Cardiac muscle cell (in vitro differentiated cells and primary cell): Measurements from ENCODE around the gene GSG1L2. TPM values are rescaled to one million over a fixed set of nuclear protein-coding genes. Genes with fewer than 3 reads are reported as not detected.

Experiments
- DNase-seq, 2 donors: peaks; one replicate each; pipeline versions ENCODE4 v3.0.0 to v3.0.0-alpha.2; 2010 to 2017; ENCODE audit warnings: low read depth in 1 of 2, low spot score in 1 of 2
- H3K27ac ChIP-seq: fragments of 200-600 bp; sonication (generic); 2 replicates; pipeline ENCODE4 v1.5.1; 2016
- H3K27me3 ChIP-seq: fragments of 200-600 bp; sonication (generic); 2 replicates; pipeline ENCODE4 v1.6.0; 2016; ENCODE audit warnings: control low read depth
- H3K36me3 ChIP-seq: fragments of 200-600 bp; sonication (generic); 2 replicates; pipeline ENCODE4 v1.5.1; 2016; ENCODE audit warnings: control low read depth
- H3K4me1 ChIP-seq: fragments of 200-600 bp; sonication (generic); 2 replicates; pipeline ENCODE4 v1.8.1; 2017; ENCODE audit warnings: low read depth, mild to moderate bottlenecking, mixed run types
- H3K4me3 ChIP-seq: fragments of 200-600 bp; sonication (generic); 2 replicates; pipeline ENCODE4 v1.5.1; 2016; ENCODE audit warnings: mild to moderate bottlenecking
- H3K9me3 ChIP-seq: fragments of 200-600 bp; sonication (generic); 2 replicates; pipeline ENCODE4 v1.5.1; 2017; ENCODE audit warnings: low read depth, mild to moderate bottlenecking, control low read depth
- polyA plus RNA-seq: library from polyadenylated mRNA; unstranded; fragments of >200 nt; fragmentation: Nextera tagmentation; extraction: Ambion mirVana; gene quantifications from 2 replicates; pipeline ENCODE4 v1.2.1, GENCODE V29; 2016
- total RNA-seq: library from RNA; depleted of rRNA; stranded (reverse); fragments of >200 nt; gene quantifications from 2 replicates; pipeline ENCODE4 v1.2.3, GENCODE V29; 2016
- TF ChIP-seq, protein P1 (sequence below): IDR thresholded peaks from 2 replicates; pipeline ENCODE4 v1.5.1; 2012; ENCODE audit warnings: low read depth, mild to moderate bottlenecking, low read length

Gene GSG1L2
- total RNA-seq (not detected in 2 replicates), polyA plus RNA-seq (not detected in 2 replicates)

DNA sequence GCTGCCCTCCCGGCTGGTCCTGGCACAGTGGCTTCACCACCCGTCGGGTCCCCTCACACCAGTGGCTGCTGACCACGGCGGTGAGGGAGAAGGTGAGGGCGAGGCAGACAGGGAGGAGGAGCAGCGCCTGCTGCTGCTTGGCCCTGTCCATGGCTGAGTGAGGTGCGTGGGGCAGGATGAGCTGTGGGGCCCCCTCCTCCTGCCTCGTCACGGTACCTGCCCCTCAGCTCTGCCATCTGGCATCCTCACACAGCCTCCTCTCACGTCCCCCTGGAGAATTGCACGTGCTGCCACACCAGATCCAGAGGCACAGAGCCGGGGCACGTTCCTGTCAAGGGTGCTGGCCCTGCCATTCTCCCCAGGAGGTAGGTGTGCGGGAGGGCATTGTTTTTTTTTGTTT, at the start of gene GSG1L2:
Gene GSG1L2 (minus strand): TSS at position 159 of the 400 bp plus-strand sequence. CDS start 8 bp downstream, at position 151.
- Histone ChIP-seq H3K27me3 (no peaks in the 10 kb centered on the region), H3K4me1 (no peaks in the 10 kb centered on the region), H3K27ac (no peak within 1 kb of the TSS), H3K36me3 (no peaks in the 10 kb centered on the region), H3K4me3 (no peak within 1 kb of the TSS), H3K9me3 (no peaks in the 10 kb centered on the region)
- DNase-seq: no peak
- TF ChIP-seq, protein P1, sequence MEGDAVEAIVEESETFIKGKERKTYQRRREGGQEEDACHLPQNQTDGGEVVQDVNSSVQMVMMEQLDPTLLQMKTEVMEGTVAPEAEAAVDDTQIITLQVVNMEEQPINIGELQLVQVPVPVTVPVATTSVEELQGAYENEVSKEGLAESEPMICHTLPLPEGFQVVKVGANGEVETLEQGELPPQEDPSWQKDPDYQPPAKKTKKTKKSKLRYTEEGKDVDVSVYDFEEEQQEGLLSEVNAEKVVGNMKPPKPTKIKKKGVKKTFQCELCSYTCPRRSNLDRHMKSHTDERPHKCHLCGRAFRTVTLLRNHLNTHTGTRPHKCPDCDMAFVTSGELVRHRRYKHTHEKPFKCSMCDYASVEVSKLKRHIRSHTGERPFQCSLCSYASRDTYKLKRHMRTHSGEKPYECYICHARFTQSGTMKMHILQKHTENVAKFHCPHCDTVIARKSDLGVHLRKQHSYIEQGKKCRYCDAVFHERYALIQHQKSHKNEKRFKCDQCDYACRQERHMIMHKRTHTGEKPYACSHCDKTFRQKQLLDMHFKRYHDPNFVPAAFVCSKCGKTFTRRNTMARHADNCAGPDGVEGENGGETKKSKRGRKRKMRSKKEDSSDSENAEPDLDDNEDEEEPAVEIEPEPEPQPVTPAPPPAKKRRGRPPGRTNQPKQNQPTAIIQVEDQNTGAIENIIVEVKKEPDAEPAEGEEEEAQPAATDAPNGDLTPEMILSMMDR: no peak

DNA sequence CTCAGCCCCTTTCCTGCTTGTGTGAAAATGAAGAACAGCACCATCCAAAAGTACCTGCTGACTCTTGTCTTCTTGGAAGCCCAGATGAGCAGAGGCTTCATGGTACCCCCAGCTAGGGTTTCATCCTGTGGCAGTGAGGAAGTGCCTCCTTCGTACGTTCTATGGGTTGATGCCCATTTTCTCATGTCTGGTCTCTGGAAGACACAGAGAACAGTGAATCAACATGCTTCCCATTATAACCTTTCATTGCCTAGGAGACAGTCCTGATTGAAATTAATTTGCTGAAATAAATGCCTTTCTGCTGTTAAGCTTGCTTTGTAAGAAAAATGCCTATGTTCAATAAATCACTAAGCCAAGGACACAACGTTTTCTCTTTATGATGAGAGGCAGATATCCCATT, 46.7 kb upstream of the GSG1L2 start:
- no peaks in the 10 kb centered on the region for H3K9me3 ChIP-seq
- DNase-seq: no peak
- H3K27ac ChIP-seq: no peak overlapping the region
- no peak overlapping the region for H3K4me3 ChIP-seq
- no peaks in the 10 kb centered on the region for H3K4me1 ChIP-seq
- H3K36me3 ChIP-seq: no peaks in the 10 kb centered on the region
- no peaks in the 10 kb centered on the region for H3K27me3 ChIP-seq
- TF ChIP-seq, protein P1: no peak

DNA sequence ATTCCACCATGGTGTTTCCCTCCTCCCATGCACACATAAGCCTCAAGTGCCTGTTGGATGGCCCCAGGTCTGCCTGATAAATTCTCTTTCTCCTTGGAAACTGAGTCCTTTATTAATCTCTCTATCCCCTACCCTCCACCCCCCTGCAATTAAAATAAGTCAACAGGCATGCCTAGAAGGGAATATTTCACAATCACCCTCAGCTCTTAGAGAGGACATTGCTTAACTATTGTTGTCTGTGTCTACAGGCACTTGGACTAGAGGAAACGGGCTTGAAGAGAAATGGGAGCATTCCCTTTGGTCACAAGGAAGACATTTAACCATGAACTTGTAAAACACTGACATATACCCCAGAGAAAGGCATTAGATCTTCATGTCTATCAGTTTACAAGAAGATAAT, 43.7 kb upstream of the GSG1L2 start:
- Histone ChIP-seq H3K27ac (no peak overlapping the region), H3K4me1 (no peaks in the 10 kb centered on the region), H3K36me3 (no peaks in the 10 kb centered on the region), H3K27me3 (no peaks in the 10 kb centered on the region), H3K9me3 (no peaks in the 10 kb centered on the region), H3K4me3 (no peak overlapping the region)
- peak in 1 of 2 donors; percentile 68 for DNase-seq
- TF ChIP-seq, protein P1: no peak

DNA sequence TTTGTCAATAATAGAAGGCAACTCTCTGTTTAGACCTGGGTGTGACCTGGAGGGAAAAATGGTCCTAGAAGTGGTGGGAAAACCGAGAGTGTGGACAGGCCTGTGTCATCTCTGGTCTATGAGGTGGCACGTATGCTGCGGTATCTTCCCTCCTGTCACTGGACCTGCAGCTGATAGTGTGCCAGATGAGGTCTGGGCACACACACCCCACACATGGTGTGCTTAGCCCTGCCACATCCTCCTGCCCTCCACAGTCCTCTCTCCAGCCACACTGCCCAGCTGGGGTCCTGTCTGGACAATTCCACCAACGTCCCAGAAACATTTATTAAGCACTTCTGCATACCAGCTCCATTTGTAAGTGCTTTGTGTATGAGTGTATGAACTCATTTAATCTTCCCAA, 41.1 kb upstream of the GSG1L2 start:
- H3K9me3 ChIP-seq: no peaks in the 10 kb centered on the region
- no peaks in the 10 kb centered on the region for H3K27me3 ChIP-seq
- TF ChIP-seq, protein P1: no peak
- DNase-seq: no peak
- no peaks in the 10 kb centered on the region for H3K4me1 ChIP-seq
- no peak overlapping the region for H3K4me3 ChIP-seq
- H3K27ac ChIP-seq: no peak overlapping the region
- H3K36me3 ChIP-seq: no peaks in the 10 kb centered on the region

DNA sequence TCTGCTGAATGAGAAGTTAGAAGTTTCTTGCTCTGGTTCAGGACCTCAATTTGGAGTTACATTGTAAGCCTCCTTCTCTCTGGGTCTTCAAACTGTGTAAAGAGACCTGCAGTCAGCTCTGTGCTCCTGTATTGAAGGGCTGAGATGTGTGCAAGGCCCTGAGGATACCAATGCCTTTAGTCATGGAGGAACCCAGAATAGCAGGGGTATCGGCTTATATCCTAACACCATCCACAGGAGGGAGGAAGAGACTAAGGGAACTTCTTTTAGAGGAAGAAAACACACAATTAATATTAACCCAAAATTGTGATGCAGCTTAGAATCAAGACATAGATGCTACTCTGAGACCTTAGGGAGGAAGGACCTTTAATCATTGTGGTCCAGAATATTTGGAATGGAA, 40.3 kb upstream of the GSG1L2 start:
- TF ChIP-seq, protein P1: no peak
- Histone ChIP-seq H3K27ac (no peak overlapping the region), H3K36me3 (no peaks in the 10 kb centered on the region), H3K9me3 (no peaks in the 10 kb centered on the region), H3K27me3 (no peaks in the 10 kb centered on the region), H3K4me1 (no peaks in the 10 kb centered on the region), H3K4me3 (no peak overlapping the region)
- peak in 1 of 2 donors; percentile 16 for DNase-seq

DNA sequence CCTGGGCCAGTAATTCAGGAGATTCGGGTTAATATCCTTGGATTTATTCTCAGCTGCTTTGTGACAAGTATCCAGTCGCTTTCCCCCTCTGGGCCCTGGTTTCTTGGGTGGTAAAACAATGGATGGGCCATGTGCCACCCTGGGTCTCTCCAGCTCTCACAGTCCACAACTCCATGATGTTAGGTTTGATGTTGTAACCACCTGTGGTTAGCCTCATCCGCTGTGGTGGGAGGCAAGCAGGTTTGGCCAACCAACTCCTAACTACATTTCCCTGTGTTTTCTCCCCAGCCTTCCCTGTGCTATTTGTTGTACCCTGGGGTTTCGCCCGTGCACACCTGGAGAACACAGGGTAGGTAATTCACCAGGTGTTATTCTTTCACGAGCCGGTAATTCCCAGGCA, 39.0 kb upstream of the GSG1L2 start:
- Histone ChIP-seq H3K36me3 (no peaks in the 10 kb centered on the region), H3K9me3 (no peaks in the 10 kb centered on the region), H3K4me3 (no peak overlapping the region), H3K27me3 (no peaks in the 10 kb centered on the region), H3K27ac (no peak overlapping the region), H3K4me1 (no peaks in the 10 kb centered on the region)
- TF ChIP-seq, protein P1: no peak
- no peak for DNase-seq
